LNCAP (cell line): ENCODE results near the gene NTSR2.

Experiments
- TF ChIP-seq, protein P1 (sequence below): fragments of 450-650 bp; IDR thresholded peaks from 2 replicates; pipeline ENCODE4 v1.5.1; 2017; ENCODE audit warnings: mild to moderate bottlenecking

NTSR2 gene

DNA sequence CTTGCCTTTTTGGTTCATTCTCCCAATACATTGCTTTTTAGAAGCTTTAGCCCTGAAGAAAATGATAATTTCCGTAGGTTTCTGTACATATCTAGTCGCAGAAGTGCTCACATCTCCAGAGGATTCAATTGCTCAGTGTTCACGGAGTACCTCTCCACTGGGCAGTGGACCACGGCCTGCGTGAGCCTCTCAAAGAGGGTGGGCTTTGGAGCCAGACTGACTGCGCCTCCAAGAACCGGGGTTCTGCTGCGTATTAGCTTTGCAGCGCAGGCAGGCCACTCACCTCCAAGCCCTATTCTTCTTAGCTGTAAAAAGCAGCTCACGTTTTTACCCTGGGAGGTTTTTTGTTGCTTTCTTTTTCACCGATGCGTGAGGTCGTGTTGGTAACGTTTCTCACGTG, 35.4 kb downstream of the NTSR2 start:
- TF ChIP-seq, protein P1, sequence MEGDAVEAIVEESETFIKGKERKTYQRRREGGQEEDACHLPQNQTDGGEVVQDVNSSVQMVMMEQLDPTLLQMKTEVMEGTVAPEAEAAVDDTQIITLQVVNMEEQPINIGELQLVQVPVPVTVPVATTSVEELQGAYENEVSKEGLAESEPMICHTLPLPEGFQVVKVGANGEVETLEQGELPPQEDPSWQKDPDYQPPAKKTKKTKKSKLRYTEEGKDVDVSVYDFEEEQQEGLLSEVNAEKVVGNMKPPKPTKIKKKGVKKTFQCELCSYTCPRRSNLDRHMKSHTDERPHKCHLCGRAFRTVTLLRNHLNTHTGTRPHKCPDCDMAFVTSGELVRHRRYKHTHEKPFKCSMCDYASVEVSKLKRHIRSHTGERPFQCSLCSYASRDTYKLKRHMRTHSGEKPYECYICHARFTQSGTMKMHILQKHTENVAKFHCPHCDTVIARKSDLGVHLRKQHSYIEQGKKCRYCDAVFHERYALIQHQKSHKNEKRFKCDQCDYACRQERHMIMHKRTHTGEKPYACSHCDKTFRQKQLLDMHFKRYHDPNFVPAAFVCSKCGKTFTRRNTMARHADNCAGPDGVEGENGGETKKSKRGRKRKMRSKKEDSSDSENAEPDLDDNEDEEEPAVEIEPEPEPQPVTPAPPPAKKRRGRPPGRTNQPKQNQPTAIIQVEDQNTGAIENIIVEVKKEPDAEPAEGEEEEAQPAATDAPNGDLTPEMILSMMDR: no peak

DNA sequence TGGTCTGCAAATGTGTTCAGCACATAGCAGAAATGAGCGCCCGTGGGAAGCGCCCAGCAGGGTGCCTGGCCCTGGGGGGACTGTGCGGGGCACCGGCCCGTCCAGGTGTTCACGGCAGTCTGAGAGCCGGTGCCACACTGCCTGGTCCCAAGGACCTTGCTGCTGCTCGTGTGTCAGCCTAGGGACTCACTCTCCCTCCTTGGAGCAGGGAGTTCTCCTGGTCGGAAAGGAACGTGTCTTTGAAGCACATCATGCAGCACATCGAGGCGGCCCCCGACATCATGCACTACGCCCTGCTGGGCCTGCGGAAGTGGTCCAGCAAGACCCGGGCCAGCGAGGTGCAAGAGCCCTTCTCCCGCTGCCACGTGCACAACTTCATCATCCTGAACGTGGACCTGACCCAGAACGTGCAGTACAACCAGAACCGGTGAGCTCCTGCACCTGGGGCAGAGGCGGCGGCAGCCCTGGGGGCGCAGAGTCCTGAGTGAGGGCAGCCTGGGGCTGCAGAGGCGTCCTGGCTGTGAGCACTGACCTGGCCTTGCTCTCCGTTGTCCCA, 36.0 kb downstream of the NTSR2 start:
- TF ChIP-seq, protein P1: no peak

DNA sequence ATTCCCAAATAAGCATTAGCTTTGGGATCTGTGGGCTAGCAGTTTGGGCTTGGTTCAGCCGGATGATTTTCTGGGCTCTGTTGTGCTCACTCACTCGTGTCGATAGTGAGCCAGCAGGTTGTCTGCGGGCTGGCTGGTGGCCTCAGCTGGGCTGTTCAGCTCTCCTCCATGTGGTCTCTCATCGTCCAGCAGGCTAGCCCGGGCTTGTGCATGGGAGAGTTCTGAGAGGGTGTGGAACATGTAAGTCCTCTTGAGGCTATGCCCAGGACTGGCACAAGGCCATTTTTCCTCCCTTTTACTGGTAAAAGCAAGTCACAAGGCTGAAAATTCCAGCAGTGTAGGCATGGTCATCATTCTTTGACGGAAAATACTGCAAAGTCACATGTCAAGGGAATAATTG, 38.5 kb downstream of the NTSR2 start:
- TF ChIP-seq, protein P1: no peak

DNA sequence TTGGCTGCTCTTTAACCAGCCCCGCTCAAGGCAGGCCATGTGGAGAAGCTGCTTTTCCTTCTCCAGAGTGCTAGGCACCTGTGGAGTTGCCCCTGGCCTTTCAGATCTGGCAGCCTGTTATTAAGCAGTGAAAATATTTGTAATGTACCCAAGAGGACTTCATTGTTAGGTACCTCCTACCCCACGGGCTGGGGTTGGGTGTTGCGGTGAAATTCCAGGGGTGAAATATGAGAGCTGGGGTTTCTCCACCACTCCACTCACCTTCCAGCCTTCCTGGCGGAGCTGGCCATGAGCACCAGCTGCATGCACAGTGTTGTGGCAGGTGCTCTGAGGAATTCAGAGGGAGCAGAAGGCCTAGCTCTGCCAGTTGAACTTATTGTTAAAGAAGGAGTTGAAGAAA, 39.1 kb downstream of the NTSR2 start:
- TF ChIP-seq, protein P1: no peak

DNA sequence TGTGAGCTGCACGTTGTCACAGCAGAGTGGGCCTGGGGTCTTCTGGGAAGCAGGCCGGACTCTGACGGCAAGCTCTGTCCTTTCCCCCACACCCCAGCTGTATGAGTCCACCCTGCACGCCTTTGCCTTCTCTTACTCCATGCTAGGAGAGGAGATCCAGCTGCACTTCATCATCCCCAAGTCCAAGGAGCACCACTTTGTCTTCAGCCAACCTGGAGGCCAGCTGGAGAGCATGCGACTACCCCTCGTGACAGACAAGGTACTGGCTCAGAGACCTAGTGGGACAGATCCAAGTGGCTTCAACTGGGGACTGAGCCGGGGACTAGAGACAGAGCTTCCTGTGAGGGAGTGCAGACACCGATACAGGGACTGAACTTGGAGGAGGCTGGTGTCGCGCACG, 40.1 kb downstream of the NTSR2 start:
- TF ChIP-seq, protein P1: no peak

DNA sequence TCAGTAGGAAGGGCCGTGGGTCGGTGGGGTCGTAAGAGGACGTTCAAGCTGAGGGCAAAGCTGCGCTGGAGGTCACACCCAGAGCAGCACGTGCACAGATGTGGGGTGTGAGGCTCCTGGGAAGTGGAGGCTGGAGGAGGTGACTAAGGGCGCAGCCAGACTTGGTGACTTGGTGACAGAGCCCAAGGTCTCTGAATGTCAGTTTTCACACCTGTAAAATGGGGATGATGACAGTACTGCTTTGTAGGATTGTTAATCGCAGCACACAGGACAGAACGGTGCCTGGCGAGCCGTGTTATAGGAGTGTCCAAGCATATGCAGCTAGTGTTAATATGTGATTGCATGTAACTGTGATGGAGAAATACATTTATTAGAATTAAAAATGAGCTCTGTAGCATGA, 40.8 kb downstream of the NTSR2 start:
- TF ChIP-seq, protein P1: no peak

DNA sequence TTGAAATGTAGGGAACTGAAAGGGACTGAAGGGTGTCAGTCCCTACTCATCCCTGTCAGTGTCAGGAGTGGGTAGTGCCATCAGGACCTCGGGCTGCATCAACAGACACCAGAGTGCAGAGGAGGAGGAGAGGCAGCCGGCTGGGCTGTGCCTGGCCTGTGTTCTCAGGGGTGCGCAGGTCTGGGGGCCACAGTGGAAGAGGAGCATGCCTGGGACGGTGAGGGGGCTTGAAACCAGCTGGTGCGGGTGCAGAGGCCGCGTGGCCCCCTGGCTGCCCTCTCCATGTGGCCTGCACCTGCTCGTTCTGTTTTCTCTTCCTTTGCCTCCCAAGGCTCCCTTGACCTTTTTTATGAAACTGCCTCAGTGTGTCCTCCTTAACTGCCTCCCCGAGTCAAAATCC, 41.3 kb downstream of the NTSR2 start:
- TF ChIP-seq, protein P1: no peak

DNA sequence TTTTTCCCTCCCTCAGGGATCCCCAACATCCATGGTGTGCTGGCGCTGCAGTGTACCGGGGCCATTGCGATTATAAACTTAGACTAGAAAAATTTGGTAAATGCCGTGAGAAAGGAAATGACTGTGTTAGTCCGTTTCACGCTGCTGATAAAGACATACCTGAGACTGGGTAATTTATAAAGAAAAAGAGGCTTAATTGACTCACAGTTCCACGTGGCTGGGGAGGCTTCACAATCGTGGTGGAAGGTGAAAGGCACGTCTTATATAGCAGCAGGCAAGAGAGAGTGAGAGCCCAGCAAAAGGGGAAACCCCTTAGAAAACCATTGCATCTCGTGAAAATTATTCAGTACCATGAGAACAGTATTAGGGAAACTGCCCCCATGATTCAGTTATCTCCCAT, 44.3 kb downstream of the NTSR2 start:
- TF ChIP-seq, protein P1: no peak
